Stimulated activated CD4-positive, alpha-beta T cell treated with anti-CD3 and anti-CD28 coated beads, Interleukin-4, amount 100 ng/mL, for 1 hour (primary cell): ENCODE results near the gene GPBAR1.

ENCODE experiments used
- DNase-seq: peaks from one replicate; pipeline ENCODE4 v3.0.0-alpha.2; 2020

Gene GPBAR1

GRCh38 chr2:218312267-218312756 lies 51.5 kb downstream of the GPBAR1 start:
- DNase-seq = no peak

- no peak for DNase-seq
Observed at GRCh38 chr2:218313356-218313755, 52.5 kb downstream of the GPBAR1 start.
